AG20443 (cell line): Measurements from ENCODE around the gene SOBP.
A peak's percentile ranks its signal among the peaks of the same experiment; 100 is the strongest.

Experiments used
- DNase-seq: peaks from one replicate; pipeline ENCODE4 v3.0.0; 2012; ENCODE audit warnings: low spot score, mixed read lengths

SOBP gene

DNA sequence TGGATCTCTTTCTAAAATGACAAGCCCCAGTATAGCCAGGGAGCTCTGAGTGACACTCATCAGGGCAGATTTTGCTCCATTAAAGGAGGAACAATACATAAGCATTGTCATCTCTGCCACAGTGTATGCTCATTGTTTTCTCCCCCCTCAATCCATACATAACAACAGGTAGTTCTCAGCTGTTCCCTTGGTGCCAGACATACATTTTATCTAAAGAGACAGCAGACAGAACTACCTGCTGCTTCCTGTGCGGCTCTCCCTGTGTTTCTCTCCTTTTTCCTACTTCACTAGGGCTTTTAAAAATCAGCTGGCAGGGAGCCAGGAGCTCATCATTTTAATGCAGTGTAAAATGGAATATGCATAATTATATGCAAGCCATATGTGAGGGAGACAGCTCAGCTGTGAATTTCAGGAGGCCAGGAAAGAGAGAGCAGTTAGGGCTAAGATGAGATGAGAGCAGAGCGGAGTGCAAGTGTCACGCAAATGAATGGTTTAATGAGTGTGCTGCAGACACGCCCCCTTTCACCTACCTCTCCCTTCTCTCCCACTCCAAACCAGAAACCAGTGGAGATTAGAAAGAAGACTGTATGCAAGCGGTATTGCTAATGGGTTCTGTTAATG is 96.0 kb downstream of the SOBP start:
- no peak for DNase-seq

DNA sequence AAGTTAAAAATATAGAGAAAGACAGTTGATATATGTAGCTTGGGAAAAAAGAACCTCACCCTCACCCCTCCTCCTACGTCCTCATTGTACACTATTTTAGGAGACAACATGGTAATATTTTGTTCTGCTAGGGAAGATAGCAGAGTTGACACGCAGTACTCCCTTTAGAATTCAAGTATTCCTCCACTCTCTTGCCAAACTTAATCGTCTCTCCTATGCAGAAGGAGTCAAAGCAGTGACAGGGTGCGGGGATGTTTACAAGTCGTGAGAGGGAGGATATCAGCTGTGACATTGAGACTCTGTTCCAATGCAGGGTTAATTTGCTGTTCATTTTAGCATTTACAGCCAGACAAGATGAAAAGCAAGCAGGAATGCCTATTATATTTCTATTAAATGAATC is 97.5 kb downstream of the SOBP start:
- DNase-seq, result no peak

DNA sequence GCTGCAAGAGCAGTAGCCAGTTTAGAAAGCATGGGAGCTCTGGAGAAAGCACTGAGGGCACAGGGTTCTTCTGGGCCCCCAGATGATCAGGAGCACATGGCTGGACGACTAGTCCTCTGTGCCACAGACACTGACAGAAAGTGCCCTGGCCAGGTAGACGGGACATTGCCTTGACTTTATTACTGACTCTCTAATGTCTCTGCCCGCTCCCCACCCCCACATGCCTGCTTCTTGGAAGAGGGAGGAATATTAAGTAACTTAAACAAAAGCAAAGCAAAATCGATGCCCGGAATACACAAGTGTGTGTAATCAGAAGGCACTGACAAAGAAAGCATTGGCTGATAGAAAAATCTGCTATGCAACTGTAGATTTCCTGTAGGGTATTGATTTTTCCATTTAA is 99.3 kb downstream of the SOBP start:
- no peak for DNase-seq

DNA sequence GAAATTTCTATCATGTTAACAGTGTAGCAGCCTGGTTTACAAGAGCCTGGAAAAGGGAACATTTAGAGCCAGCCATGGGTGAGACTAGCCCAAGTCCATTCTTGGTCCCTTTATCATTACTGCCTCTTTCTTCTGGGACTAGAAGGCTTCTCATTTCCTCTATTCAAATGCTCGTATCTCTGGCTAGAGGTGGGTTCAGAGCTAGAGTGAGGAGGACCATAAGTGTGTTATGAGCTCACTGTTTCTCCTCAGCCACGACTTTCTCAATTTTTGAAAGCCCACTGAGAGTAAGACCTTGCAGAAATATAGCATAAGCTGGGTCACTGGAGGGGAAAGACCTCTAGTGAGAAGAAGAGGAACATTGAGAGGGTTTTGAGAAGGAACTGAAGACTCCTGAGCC is 100.0 kb downstream of the SOBP start:
- no peak for DNase-seq

DNA sequence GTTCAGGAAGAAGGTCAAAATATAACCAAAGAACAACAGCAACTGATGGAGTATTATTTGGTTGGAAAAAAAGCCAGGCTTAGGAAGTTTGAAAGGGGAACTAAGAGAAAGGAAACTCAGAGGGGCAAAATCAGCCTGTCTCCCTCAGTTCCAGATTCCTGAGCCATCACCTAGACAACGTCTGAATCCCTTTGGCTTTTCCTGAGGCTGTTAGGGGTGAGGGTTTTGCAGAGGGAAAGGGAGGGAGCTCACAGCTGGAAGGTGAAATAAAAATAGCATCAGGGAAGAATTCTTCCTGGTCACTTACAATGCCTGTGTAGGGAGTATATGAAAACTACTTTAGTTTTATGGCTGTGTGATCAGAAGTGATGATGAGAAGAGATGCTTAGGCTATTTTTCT is 100.5 kb downstream of the SOBP start:
- DNase-seq, result no peak

DNA sequence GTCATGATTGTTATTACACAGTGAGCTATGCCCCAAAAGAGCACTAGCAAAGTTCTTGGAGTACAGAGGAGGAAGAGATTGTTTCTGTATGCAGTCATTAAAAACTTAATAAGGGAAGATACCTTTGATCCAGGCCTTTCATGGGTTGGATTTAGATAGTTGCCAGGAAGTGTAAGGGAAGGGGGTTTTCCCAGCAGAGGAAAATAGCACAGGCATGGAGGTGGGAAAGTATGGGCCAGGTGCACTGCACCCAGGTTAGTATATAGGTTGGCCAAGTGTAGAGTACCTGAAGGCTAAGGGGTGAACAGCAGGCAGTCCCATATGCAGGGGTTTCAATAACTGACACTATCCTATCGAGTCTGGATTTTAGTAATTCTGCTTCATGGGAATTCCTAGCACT is 101.4 kb downstream of the SOBP start:
- DNase-seq, result no peak

DNA sequence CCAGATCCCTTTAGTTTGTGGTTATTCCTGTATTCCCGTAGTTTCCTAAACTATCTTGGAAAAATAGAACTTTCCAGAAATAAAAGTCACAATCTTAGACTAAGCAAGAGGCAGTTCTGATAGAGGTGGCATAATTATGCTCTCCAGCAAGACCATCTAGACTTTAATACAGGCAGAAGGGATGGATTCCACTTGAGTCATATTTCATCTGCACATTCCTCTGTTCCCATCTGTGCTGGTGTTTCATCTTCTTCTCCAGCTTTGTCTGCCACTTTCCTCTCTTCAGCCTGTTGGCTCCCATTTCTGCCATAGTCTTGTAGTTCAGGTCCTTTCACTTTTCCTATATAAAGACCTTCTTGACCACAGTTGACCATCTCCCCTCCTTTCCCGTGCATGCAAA is 102.9 kb downstream of the SOBP start:
- DNase-seq, result no peak

DNA sequence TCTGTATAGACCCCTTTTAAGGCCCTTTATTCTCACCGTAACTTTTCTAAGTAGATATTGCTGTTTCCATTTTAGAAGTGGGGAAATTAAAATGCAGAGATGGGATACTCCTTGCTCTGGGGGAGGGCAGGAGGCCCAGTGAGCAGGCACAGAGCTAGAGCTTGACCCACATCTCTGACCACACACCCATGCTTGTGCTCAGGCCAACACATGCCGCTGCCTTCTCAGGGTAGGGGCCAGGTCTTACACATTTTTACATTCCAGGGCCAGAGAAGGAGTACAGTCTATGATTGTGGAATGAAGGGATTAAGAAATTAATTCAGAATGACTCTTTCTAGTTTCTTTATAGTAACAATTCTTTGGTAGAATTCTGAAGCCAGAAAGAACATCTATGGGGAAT is 104.8 kb downstream of the SOBP start:
- peak; percentile 27 for DNase-seq

DNA sequence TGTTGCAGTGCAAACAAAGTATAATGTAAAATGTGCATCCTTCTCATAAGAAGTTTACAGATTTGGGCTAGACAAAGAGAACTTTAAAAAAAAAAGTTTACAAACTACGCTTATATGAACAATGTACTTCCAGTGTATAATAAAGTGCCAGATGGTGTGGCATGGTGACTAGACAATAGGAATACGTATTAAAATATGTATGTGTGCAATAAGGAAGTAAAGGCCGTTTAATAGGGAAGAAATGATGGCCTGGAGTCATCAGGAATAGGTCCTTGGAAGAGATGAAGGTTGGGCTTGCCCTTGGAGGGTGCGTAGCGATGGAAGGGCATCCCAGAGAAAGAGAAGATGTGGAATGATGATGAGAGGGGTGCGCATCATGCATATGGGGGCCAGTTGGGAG is 108.2 kb downstream of the SOBP start:
- no peak for DNase-seq

DNA sequence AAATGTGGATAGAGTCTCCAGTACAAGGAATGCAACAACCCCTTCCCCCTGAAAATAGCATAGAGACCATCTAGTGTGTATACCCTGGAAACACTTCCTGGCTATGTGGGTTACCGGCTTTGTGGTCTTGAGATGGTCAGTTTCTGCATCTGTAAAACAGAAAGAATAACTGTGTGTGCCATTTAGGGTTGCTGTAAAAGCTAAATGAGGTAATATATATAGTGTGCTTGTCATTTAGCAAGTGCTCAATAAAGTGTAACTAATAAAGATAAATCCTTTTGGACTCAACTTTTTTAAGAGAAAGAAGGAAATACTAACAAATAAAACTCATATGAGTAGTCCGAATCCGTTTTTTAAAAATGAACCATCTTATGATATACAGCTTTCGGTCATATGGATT is 109.1 kb downstream of the SOBP start:
- DNase-seq, result no peak

DNA sequence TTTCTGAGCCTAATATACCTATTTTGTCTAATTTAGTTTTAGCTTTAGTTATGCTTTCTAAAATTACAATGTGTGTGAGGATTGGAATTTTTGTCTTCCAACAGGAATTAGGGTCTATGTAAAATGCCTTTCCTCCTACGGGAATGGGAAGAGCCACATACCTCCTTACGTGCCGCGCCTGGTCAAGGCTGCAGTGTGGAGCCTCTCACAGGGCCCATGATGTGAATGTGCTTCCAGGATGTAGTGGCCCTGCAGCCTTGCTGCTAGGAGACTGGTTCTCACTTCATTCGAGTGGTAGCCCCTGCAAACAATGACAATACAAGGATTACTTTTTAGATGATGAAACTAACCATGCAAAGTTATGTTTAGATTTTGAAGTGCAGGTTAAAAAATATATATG is 110.2 kb downstream of the SOBP start:
- no peak for DNase-seq

DNA sequence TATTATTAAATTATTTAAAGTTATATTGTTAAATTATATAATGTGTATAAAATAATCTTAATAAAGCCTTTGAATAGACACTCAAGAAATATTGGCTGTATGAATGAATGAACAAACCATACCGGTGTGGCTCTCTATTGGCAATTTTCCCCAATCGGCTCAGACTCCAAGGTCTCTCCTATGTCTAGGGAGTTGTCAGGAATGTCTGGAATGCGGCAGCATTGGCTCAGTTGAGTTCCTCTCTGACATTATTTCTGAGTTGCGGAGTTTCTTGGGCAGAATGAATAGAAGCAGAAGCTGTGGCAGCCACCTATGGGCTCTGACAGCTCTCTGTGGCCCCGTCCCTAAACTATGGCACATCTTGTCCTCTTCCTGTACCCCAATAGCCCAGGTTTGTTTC is 111.0 kb downstream of the SOBP start:
- peak; percentile 48 for DNase-seq

DNA sequence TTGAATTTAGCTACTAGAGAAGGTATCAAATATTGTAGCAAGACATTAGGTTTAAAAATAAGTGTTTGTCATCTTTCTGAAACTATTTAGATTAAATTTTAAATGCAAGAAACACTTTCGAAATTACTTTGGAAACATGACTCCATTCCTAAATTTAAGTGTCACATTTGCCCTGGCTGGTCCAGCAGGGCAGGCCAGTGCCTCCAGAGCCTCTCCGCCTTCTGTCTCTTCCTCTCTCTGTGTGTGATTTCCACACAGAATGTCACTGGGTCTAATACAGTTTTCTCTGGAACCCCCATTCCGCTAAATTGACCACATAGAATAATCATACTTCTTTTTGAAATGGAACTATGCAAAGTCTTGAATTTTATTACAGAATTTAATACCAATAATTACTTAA is 111.5 kb downstream of the SOBP start:
- DNase-seq, result no peak

DNA sequence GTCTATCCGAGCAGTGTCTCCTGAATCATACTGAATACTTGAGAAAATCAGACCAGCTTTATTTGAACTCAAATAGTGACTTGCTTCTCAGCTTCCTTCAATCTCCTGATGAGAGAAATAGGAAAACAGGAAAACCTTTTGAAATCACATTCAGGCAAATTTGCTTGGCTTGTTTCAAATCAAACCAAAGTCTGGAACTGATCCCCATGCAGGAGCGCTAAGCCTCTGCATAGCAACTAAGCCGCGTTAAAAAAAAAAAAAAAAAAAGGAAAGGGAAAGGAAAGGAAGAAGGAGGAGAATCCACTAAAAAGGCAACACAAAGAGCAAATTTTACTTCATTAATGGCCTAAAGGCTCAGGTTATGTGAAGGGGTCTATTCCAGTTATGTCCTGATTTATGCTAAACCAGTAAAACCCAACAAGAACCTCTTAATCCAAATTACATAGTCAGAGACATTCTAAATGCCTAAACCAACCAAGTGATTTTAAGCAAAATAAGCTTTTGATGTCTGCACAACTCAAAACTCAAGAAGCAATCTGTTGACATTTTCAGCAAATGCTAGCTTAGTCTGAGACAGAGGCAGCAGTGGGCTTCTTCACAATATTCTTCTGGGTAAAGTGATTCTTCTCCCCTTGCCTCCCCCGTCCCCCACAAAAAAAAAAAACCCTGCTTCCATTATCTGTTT is 112.5 kb downstream of the SOBP start:
- no peak for DNase-seq

DNA sequence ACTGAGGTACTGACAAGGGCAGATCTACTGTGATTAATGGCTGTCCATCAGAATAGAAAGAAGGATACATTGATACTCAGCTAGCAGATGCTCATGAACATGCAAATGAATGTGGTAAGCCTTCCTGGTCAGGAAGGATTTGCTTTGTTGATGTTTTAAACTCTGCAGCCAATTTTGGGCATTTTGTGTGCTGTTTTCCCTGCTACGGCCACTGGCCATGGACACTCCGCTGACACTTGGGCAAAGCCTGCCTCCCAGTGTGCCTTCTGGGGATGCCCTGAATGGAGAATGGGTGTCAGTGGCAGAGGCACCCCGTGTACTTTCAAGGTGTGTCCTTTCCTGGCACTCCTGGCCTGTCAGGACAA is 113.1 kb downstream of the SOBP start:
- no peak for DNase-seq

DNA sequence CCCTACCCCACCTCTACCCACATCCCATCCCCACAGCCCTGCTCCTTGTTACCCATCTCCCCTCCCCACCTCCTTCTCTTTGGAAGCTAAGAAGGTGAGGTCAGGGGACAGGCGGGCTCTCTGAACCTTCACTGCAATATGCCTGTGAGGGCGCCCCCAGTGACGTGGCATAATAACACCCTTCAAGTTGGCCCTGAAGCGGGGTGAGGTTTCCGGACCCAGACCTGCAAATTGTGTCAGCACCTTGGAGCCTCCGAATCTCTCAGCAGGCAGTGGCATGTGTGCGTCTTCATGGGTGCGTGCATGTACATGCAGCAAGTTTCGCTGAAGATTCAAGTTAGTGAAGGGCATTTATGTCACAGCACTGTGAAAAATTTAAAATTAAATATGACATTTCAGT is 114.6 kb downstream of the SOBP start:
- no peak for DNase-seq

DNA sequence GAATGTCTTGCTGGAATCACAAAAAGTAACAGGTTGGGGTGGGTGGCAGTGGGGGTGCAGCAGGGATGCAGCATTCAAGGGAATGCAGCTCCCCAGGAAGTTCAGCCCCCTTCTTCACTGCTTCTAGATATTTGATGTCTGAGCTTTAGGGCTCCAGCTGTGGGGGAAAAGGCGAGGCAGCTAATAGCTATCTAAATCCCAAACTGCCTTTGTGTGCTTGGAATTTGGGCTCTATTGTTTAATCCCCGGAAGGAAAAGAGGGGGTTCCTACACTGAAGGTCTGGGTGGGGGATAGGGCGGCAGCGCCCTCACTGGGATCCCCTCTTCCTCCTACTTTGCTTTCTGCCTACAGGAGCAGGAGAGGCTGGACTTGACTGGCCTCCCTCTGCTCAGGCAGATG is 116.5 kb downstream of the SOBP start:
- DNase-seq, result no peak

DNA sequence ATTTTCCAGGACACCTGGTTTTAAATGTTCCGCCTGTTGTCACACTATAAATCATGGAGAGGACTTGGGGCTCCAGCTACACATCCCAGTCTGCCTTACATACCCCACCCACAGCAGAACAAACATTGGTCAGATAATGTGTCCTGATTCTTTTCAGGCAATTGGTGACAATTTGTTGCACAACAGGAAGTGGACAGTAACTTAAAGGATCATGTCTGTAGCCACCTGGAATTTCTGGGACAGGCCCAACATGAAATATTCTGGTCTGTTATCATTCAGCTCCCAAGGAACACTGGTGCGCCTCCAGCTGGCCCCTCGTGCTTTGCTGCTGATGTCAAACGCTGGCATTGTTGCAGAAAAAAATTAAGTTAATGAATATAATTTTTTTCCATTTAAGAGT is 117.2 kb downstream of the SOBP start:
- no peak for DNase-seq

DNA sequence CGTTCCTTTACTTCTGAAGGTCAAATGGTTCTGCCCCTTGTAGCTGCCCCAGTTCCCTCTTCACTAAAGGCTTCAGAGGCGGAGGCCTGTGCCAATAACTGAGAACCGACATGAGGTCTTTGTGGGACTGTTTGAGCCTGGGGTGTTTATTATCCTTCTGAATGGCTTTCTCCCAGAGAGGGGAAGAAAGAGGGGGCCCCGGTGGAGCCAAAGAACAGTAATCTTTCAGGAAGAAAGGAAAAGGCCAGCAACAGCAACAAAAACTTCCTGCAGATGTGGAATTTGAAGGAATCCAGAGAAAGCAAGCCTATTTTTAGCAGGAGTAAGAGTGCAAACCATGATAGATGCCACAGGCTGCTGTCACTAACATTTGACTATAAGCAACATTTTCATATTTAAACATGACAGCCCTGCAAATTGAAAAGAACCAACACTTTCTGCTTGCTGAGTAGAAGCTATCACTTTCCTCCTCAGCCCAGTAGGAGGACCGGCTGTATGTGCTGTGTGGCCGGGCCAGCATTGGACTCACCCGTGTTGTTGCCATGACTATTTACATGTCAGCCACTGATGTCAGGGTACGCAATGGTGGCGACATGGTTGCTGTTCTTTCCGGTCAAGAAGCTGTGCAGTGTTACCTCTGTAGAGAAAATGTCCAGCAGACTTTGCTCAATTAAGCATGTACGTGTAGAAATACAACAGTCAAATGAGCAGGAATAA is 121.3 kb downstream of the SOBP start:
- no peak for DNase-seq

DNA sequence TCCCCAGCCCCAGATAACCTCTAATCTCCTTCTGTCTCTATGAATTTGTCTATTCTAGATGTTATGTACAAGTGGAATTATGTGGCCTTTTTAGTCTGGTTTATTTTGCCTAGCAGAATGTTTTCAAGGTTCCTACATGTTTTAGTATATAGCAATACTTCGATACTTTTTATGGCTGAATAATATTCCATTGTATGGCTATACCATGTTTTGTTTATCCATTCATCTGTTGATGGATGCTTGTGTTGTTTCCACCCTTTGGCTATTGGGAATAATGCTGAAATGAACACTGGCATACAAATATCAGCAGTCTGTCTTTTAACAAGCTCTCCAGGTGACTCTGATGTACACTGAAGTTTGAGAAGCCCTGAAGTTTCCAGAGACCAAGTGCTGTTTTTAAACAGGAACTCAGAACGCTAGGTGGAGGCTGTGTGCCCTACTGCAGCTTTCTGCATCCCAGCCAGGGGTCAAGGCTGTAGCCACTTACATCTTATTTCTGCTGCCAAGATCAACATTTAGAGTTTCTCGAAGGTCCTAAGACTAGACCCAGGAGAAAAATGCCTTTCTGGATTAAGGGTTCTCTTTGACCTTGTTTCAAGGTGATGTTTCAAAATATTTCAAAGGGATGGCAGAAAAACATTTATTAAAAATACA is 123.0 kb downstream of the SOBP start:
- DNase-seq, result no peak

DNA sequence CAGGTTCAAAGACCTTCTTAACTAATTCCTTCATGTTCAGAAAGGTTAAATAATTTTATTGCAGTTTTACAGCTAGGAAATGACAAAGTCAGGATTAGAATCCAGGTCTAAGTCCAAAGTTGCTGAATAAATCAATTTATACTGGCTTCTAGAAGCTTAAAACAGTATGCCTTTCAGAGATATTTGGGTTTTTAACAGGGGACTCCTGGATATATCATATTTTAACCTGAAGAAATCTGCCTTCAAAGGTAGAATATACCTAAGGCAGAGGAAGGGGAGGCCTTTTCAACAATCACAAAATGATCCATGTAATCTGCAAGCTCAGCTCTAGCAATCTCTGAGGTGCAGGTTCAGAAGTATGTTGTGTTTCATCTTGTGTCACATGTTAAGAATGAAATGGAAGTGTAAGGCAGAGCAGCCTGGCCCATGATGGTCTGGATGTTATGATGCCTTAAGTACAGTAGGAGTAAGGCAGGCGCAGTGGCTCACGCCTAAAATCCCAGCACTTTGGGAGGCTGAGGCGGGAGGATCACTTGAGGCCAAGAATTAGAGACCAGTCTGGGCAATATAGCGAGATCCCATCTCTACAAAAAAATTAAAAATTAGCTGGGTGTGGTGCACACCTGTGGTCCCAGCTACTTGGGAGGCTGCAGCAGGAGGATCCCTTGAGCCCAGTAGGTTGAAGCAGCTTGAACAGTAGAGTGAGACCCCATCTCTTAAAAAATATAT is 123.9 kb downstream of the SOBP start:
- DNase-seq, result no peak

DNA sequence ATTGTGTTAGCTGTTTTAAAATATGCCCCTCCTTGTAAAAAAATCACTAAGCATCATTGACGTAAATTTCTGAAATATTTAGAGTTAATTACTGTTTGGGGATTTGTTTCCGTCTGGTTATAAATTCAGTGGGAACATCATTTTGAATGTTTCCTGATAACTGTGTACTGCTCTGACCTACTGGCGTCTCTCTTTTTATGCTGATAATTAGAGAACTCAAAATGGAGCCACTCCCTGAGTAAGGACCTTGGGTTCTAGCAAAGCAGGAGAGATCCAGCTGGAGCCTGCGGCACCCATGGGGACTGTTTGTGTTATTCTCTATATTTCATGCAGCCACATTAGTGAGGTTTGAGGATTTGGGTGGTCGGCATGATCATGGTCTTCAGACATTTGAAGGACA is 124.9 kb downstream of the SOBP start:
- DNase-seq, result no peak

DNA sequence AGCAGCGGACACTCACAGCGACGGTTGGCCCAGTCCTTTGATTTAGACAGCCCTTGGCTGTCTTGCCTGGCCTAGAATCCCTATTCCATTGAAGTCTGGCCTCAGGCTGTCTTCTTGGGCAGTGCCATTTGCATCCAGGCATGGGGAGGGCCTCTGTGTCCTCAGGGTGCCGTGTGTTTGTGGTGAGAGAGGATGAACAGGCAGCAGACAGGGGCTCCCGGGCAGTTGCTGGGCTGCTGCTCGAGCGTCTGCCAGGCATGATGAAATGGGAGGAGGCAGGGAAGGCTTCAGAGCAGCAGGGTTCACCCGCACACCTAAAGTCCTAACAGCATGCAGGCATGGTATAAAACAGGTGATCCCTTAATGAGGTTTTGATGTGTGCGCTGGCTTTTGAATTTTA is 126.9 kb downstream of the SOBP start:
- no peak for DNase-seq
